ENCODE data around the gene FGD2.

Gene FGD2

GRCh38 chr6:37053683-37054082 is 48.2 kb downstream of the FGD2 start:
- in situ Hi-C loops (cut with HindIII; ENCODE audit: low sequenced_read_pairs), result no loop called here
- H3K4me3 ChIP-seq (ENCODE audit: low read depth, low read length), result no peak overlapping the region
- TF ChIP-seq CTCF (IDR thresholded peaks at IDR 0.05; ENCODE audit: low read depth, low read length), result no peak
- DNase-seq (ENCODE audit: low read depth, low spot score), result no peak

- in situ Hi-C loops (cut with HindIII; ENCODE audit: low sequenced_read_pairs), result no loop called here
- no peak for DNase-seq (ENCODE audit: low read depth, low spot score)
- no peak overlapping the region for H3K4me3 ChIP-seq (ENCODE audit: low read depth, low read length)
- TF ChIP-seq CTCF (IDR thresholded peaks at IDR 0.05; ENCODE audit: low read depth, low read length), result no peak
These were observed 48.7 kb downstream of the FGD2 start for GRCh38 chr6:37054171-37054570.

- no peak for DNase-seq (ENCODE audit: low read depth, low spot score)
- no peak for TF ChIP-seq CTCF (IDR thresholded peaks at IDR 0.05; ENCODE audit: low read depth, low read length)
- in situ Hi-C loops (cut with HindIII; ENCODE audit: low sequenced_read_pairs), result no loop called here
- no peak overlapping the region for H3K4me3 ChIP-seq (ENCODE audit: low read depth, low read length)
These were observed 49.1 kb downstream of the FGD2 start for GRCh38 chr6:37054580-37054979.

- no peak for TF ChIP-seq CTCF (IDR thresholded peaks at IDR 0.05; ENCODE audit: low read depth, low read length)
- in situ Hi-C loops (cut with HindIII; ENCODE audit: low sequenced_read_pairs), result no loop called here
- DNase-seq (ENCODE audit: low read depth, low spot score), result no peak
- no peak overlapping the region for H3K4me3 ChIP-seq (ENCODE audit: low read depth, low read length)
These were observed 50.6 kb downstream of the FGD2 start for GRCh38 chr6:37056112-37056403.

GRCh38 chr6:37056439-37057127 is 51.1 kb downstream of the FGD2 start:
- no peak for TF ChIP-seq CTCF (IDR thresholded peaks at IDR 0.05; ENCODE audit: low read depth, low read length)
- DNase-seq (ENCODE audit: low read depth, low spot score), result no peak
- in situ Hi-C loops (cut with HindIII; ENCODE audit: low sequenced_read_pairs), result no loop called here
- H3K4me3 ChIP-seq (ENCODE audit: low read depth, low read length), result no peak overlapping the region

- no peak for DNase-seq (ENCODE audit: low read depth, low spot score)
- in situ Hi-C loops (cut with HindIII; ENCODE audit: low sequenced_read_pairs), result no loop called here
- TF ChIP-seq CTCF (IDR thresholded peaks at IDR 0.05; ENCODE audit: low read depth, low read length), result no peak
These were observed 51.6 kb downstream of the FGD2 start for GRCh38 chr6:37057128-37057471.

GRCh38 chr6:37057678-37058077 is 52.2 kb downstream of the FGD2 start:
- no peak for TF ChIP-seq CTCF (IDR thresholded peaks at IDR 0.05; ENCODE audit: low read depth, low read length)
- in situ Hi-C loops (cut with HindIII; ENCODE audit: low sequenced_read_pairs), result no loop called here
- no peak for DNase-seq (ENCODE audit: low read depth, low spot score)
- no peak overlapping the region for H3K4me3 ChIP-seq (ENCODE audit: low read depth, low read length)

More at GRCh38 chr6:37057128-37057471, 51.6 kb downstream of the FGD2 start:
- H3K4me3 ChIP-seq (ENCODE audit: low read depth, low read length), result no peak overlapping the region
